ENCODE data around the gene SEMA3G.

The SEMA3G gene

DNA sequence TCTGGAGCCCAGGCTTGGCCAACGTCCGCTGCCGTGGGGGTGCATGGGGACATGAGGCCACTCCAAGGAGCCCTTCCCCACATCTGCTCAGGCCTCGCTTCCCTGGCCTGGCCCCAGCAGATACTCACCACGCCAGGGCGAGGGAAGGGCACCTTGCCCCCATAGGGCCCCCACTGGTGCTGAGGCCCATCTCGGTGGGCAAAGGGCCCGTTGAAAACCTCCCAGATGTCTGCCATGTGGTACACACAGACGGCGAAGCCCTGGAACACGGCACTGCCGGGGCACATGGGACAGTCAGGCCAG, 4.7 kb downstream of the SEMA3G start:
- DNase-seq (ENCODE audit: extremely low read depth in 1 of 2, low read depth in 1 of 2), result no peak

DNA sequence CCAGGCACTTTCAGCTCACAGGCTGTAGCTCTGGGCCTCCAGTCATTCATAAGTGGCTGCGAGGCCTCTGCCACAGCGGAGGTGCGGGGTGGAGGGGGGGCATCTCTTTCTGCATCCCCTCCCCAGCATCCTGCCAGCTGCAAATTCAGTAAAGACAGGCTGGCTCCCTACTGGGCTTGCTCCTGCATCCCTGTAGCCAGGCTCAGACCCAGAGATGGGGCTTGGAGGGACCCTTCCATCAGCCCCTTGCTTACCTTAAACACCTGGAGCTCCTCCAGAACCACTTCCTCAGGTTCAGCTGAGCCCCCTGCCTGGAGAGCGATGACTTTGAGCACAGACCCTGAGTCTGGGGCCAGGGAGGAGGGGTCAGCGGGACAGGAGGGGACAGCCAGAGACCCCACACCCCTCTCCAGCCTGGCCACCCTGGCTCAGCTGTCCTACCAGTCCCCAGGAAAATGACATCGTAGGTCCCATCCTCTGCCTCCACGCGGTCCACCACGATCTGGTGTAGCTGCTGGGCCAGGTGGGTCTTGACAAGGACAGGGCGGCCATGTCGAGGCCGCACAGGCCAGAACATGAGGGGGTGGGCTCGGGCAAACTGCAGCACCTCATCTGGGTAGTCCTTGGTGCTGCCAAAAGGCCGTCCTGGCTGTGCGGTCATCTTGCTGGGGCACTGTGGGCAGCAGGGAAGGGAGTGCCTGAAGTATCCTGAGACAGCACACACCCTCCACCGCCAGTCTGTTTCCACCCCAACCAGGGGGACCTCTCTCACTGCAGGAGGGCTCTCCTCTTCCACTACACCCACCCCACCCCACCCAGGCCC, 5.3 kb downstream of the SEMA3G start:
- no peak for DNase-seq (ENCODE audit: extremely low read depth in 1 of 2, low read depth in 1 of 2)

DNA sequence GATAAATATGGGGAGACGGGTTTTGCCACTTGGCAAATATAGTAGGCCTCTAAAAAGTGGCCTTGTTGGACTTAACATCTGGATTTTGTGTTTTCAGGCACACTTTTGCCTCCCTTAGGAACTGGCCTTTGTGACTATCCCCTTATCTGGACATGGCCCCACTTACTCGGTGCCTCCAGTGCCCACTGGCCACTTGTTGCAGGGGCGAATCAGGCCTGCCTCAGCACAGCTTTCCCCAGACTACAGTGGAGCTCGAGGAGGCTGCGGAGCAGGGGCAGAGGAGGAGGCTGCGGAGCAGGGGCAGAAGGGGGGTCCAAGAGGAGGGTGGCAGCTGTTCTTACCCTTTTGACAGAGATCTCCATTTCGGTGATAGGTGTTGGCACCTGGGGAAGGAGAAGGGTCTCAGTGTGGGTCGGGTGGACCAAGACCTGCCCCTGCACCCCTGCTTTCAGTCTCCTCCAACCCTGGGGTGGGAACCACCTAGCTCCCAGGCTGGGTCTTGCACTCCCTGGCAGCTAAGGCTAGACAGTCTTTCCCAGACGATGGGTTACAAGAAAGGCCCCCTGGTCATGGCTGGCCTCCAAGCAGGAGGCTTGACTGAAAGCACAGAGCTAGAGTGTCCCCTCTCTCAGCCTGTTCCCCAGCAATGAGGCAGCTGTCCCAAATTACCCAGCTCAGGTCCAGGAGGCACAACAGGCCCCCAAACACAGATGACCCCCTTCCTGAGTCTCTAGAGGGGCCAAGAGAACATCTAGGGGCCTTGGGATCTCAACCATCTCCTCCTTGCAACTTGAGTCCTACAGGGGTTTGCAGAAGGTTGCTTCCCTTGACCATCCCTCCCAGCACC, 6.1 kb downstream of the SEMA3G start:
- no peak for DNase-seq (ENCODE audit: extremely low read depth in 1 of 2, low read depth in 1 of 2)

DNA sequence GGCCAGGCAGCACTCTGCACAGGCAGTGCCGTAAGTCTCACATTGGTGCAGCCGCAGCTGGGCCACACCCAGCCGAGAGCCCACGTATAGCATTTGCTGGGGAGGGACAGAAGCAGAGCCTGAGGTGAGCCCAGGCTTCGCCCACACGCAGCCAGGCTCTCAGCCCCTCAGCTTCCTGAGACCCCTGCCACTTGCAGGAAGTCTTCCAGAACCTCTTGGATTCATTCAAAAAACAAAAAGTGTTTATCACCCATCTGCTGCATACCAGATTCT, 6.9 kb downstream of the SEMA3G start:
- no peak for DNase-seq (ENCODE audit: extremely low read depth in 1 of 2, low read depth in 1 of 2)

DNA sequence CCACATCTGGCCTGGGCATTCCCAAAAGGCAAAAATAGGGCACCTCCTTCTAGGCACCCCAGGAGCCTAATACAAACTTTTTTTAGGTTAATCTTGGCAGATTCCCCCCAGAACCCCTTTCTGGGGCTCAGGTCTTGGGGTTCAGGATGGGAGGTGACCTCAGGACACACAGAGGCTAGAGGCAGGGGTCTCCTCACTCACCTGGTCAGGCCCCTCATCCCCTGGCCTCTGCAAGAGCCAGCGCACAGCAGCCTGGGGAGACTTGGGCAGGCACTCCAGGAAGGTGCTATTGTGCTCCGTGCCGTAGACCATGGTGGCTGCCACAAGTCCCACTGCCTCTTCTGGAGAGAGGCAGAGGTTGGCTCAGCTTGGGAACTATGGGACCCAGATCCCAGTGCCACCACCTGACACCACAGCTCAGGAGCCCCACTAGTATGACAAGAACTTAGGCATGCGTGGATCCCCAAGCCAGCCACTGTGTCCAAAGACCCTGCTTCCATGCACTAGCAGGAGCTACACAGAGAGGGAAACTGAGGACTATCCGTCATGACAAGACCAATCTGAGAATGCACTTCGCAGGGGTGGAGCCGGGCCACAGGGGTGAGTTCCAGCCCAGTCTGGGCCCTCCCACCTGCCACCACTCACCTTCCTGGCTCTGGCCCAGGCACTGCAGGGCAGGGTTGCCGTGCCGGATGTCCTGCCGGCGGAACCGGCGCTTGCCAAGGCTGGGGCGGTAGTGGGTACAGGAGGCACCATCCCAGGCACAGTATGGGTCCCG, 7.4 kb downstream of the SEMA3G start:
- DNase-seq (ENCODE audit: extremely low read depth in 1 of 2, low read depth in 1 of 2), result no peak

DNA sequence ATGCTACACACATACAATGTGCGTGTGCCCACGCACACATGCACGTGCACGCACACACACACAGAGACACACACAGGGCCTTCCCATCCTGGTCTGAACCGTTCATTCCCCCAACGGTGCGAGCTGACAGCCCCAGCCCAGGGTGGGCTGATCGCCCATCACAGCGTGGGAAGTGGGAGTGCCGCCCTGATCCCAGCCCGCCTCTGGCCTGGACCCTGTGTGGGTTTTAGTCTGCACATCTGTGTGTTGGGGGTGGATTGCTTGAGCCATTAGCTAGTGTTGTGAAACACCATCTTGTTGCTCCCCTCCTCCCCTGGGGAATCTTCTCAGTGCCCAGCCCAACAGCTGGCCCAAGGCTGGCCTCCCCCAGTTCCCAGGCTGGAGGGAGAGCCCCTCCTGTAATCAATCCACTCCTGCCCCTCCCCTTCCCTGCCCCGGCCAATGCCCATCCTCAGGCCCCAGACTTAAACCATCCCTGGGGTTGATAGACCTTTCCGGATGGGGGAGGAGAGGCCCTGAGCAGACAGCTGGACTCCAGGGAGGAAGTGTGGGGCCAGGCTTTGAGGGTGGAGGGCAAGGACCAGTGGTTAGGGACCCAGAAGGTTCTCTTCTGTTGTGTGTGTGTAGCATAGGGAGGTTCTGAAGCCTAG, 8.3 kb downstream of the SEMA3G start:
- DNase-seq (ENCODE audit: extremely low read depth in 1 of 2, low read depth in 1 of 2), result no peak

GRCh38 chr3:52435246-52436101, 9.4 kb downstream of the SEMA3G start:
- no peak for DNase-seq (ENCODE audit: extremely low read depth in 1 of 2, low read depth in 1 of 2)

DNA sequence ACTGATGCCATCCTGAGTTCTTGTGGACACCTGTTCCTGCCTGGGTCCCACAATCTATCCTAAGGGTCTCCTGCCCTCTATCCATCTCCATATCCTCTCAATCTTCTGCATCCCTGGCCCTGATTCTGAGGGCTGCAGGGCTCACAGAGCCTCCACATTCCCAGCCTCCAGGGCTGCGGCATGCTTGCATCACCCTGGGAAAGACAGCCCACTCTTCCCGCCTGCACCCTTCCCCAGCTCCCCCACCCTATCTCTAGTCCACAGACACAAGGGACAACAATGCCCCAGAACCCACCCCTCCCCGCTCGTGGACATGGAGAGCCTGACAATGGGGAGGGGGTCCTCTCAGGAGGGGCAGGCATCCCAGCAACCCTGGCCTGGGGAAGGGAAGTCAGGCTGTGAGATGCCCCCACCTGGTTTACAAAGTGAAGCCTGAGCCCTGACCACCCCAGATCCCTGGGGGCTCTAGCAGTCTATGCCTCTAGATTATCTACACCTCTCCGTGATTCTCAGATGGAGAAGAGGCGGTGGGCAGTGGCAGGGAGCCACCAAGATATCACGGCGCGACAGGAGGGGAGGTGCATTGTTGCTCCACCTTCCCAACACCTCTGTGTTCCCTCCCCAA, 10.3 kb downstream of the SEMA3G start:
- DNase-seq (ENCODE audit: extremely low read depth in 1 of 2, low read depth in 1 of 2), result no peak

DNA sequence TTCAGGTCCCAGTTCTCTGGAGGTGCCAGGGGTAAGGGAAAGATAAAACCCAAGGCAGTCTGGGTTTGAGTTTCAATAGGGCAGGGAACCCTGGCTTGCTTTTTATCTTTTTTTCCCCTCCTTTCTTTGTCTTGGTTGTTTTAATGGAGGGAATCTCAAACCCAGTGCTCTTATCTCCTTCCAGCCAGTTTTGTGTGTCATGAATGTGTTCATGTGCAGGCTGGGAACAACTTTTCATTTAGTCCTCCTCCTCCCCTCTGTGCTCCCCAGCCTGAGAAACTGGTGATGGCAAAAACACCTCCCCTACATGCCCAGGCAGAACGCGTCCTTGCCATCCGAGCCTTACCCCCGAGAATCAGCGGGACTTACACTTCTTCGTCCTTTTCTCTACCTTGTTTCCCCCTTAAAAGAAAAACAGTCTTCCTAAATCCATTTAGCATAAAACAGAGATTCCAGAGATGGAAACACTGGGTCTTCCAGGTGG, 10.9 kb downstream of the SEMA3G start:
- no peak for DNase-seq (ENCODE audit: extremely low read depth in 1 of 2, low read depth in 1 of 2)

- no peak for DNase-seq (ENCODE audit: extremely low read depth in 1 of 2, low read depth in 1 of 2)
Measured at GRCh38 chr3:52433328-52433995, 11.4 kb downstream of the SEMA3G start.

GRCh38 chr3:52432691-52433141, 12.2 kb downstream of the SEMA3G start:
- DNase-seq (ENCODE audit: extremely low read depth in 1 of 2, low read depth in 1 of 2), result no peak

DNA sequence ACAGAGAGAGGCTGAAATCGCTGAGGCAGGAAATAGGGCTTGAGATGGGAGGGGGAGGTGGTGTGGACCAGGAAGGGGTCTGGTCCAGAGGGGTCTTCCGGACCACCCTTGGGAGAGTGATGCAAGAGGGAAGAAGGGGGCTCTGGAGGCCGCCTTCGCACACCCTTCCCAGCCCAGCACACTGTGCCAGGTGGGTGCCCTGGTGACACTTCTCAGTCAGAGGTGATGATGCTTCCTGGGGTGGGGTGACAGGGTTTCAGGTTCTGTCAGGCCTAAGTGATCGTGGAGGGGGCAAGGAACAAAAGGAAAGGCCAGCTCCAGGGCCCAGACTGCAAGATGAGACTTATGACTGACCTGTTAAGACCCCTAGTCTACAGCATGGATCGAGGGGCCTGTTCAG, 12.7 kb downstream of the SEMA3G start:
- no peak for DNase-seq (ENCODE audit: extremely low read depth in 1 of 2, low read depth in 1 of 2)

GRCh38 chr3:52431459-52432223, 13.3 kb downstream of the SEMA3G start:
- no peak for DNase-seq (ENCODE audit: extremely low read depth in 1 of 2, low read depth in 1 of 2)

GRCh38 chr3:52430416-52430810, 14.5 kb downstream of the SEMA3G start:
- no peak for DNase-seq (ENCODE audit: extremely low read depth in 1 of 2, low read depth in 1 of 2)

DNA sequence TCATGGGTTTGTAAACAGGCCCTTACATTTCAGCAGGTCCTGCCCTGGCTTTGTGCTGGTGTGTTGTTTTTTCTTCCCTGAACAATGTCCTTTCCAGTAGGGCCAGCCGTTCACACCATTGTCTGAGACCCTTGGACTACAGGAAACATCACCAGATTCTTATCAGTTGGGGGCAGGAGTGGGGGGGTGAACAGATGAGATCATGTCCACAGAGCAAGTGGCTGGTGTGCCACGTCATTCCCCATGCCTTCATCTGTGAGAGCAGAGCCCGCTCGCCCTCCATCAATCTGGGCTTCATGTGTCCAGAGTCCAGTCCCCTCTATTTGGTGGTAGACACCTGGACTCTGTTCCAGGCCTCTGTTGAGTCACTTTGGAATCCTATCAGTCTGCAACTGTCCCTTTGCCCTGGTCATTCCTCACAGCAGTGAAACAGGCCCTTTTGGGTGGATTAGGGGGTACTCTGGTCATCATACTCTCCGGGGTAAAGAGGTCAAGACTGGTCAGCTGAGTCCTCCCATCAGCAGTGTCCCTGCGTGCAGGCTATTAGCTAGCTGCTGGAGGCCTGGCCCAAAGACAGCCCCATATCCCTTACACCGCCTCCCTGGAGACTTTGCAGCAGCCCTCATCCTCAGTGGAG, 15.0 kb downstream of the SEMA3G start:
- DNase-seq (ENCODE audit: extremely low read depth in 1 of 2, low read depth in 1 of 2), result no peak

GRCh38 chr3:52429031-52429430, 15.9 kb downstream of the SEMA3G start:
- DNase-seq (ENCODE audit: extremely low read depth in 1 of 2, low read depth in 1 of 2), result no peak

- DNase-seq (ENCODE audit: extremely low read depth in 1 of 2, low read depth in 1 of 2), result no peak
Measured at GRCh38 chr3:52428151-52429005, 16.5 kb downstream of the SEMA3G start.
